ENCODE measurements around the gene APOA1. TPM values are rescaled to one million over a fixed set of nuclear protein-coding genes. Genes with fewer than 3 reads are reported as not detected.

Gene APOA1
- total and polyA plus RNA-seq, 10 of the 15 experiments (the other 5 are each of a cell fraction or from before 2014, with no cell fraction given), result 0.10 to 2.4 (median 0.24) TPM; not detected in 3

- ChIA-PET POLR2A (no interaction called here), SMC1A (ENCODE audit: uncharacterized antibody, unreplicated experiment) (interaction anchor here (0.9 to 5.1 kb wide), 4 partner anchors 19 to 311 kb away, joined by 3 to 42 read pairs (median 6); no protein-coding TSS in a partner anchor), RAD21 (ENCODE audit: unreplicated experiment) (interaction anchor here (2.1 kb wide), 1 partner anchor 41 kb away, joined by 13 read pairs; no protein-coding TSS in a partner anchor), CTCF (interaction anchor here (3.2 to 10.9 kb wide), 2 partner anchors 40 to 311 kb away, joined by 11 to 183 read pairs; partner anchors contain the start of gene APOA1)
- intact Hi-C loops (cut with micrococcal nuclease; ENCODE audit: unreplicated experiment) (loop anchor here (5.0 kb wide), 1 partner anchor 432 kb away; no protein-coding TSS in a partner anchor), in situ Hi-C loops (cut with MboI) (no loop called here)
- Histone ChIP-seq H3K27ac (ENCODE audit: control insufficient read depth, insufficient read depth) (no peak overlapping the region), H3K27me3 (replicated peaks in 1 of 2; ENCODE audit: control insufficient read depth in 2 of 2, insufficient read depth in 2 of 2, low read length in 1 of 2) (no peaks in the 10 kb centered on the region; a peak in 1 of 4 replicates), H4K20me1 (ENCODE audit: control insufficient read depth, insufficient read depth) (no peaks in the 10 kb centered on the region), H3K4me3 (no peak overlapping the region), H3K4me2 (ENCODE audit: control insufficient read depth, insufficient read depth) (no peak overlapping the region), H3K4me1 (ENCODE audit: control insufficient read depth, insufficient read depth, low read length) (peaks cover 4% of the 10 kb centered on the region; the same call in 1 of the 2 replicates), H3K9ac (ENCODE audit: control insufficient read depth, insufficient read depth, low read length) (no peak overlapping the region), H3K9me3 (replicated peaks; ENCODE audit: control insufficient read depth, insufficient read depth, low read length) (no peaks in the 10 kb centered on the region), H2AFZ (ENCODE audit: control insufficient read depth, low read depth, low read length) (no peak overlapping the region), H3K36me3 (ENCODE audit: control insufficient read depth in 2 of 2, insufficient read depth in 2 of 2, low read length in 1 of 2) (no peaks in the 10 kb centered on the region), H3K79me2 (ENCODE audit: control insufficient read depth, insufficient read depth, low read length) (no peaks in the 10 kb centered on the region)
- DNase-seq (ENCODE audit: low read depth, low spot score), result no peak
- no peak for ATAC-seq
- 33% methylated on average over 2 of the region's 2 CpGs for WGBS (ENCODE audit: insufficient coverage, insufficient replicate concordance, low lambda C conversion rate, missing lambda C conversion rate)
- no peak for FAIRE-seq
- BruUV-seq (replicated peaks), result no TSS peak
- TF ChIP-seq CHD1 (IDR thresholded peaks at IDR 0.05; ENCODE audit: low read depth, low read length) (no peak), FOXM1 (IDR thresholded peaks at IDR 0.05; ENCODE audit: low read depth, low read length) (no peak), NRF1 (conservative IDR thresholded peaks at IDR 0.05; ENCODE audit: low read depth, low read length) (no peak), PRDM15 (CRISPR knock-in tag; IDR thresholded peaks at IDR 0.05) (no peak), NR2C1 (IDR thresholded peaks at IDR 0.05) (no peak), TCF12 (IDR thresholded peaks at IDR 0.05; ENCODE audit: low read depth, low read length) (no peak), BRCA1 (IDR thresholded peaks at IDR 0.05; ENCODE audit: low read depth, low read length) (no peak), MEF2B (IDR thresholded peaks at IDR 0.05; ENCODE audit: partially characterized antibody, poor library complexity, severe bottlenecking) (no peak), TAF1 (IDR thresholded peaks at IDR 0.05; ENCODE audit: borderline replicate concordance, low read depth, low read length) (no peak), SPI1 (IDR thresholded peaks at IDR 0.05; ENCODE audit: borderline replicate concordance, insufficient read depth, low read depth, low read length) (no peak), POU2F2 (IDR thresholded peaks at IDR 0.05; ENCODE audit: borderline replicate concordance, low read depth, low read length) (no peak), BCL11A (IDR thresholded peaks at IDR 0.05; ENCODE audit: low read depth, low read length) (no peak), POLR2AphosphoS5 (IDR thresholded peaks at IDR 0.05; ENCODE audit: low read length) (no peak), YY1 (IDR thresholded peaks at IDR 0.05; ENCODE audit: low read depth, low read length) (no peak), IRF3 (IDR thresholded peaks at IDR 0.05) (no peak), ZNF687 (IDR thresholded peaks at IDR 0.05) (no peak)
Observed at GRCh38 chr11:116794851-116795250, 42.6 kb downstream of the APOA1 start.
